Measurements from ENCODE around the gene ADAMTSL3.
A peak's percentile ranks its signal among the peaks of the same experiment; 100 is the strongest.

The ADAMTSL3 gene

DNA sequence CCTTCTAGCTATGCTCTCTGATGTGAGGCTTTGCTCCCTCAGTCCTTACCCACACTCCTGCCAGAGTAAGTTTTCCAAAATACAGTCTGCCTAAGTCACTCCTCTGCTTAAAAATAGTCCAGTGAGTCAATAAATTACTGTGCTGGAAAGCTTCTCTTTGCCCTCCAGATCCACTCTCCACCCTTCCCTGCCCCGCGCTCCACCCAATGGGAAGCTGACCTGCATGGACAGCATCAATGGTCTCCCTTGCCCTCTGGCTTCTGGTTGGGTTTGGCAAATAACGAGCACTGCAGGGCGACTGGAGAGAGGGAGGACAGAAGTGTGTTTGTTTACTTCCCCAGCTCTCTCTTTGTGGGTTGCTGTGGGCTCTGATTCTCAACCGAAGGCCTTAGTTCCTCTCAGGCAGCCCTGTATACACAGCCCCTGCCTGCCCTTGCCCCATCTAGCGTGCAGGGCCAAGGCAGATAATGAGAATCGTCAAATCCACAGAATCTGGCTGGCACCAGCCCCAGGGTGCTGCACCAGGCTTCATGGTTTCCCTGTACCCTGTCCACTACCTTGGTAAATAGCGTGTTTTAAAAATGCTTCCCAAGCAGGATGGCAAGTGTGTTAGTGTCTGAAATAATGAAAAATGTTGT is 110.4 kb downstream of the ADAMTSL3 start:
- DNase-seq: no peak

- DNase-seq: no peak
Observed at GRCh38 chr15:83766339-83766738, 112.4 kb downstream of the ADAMTSL3 start.

GRCh38 chr15:83767741-83768140 is 113.8 kb downstream of the ADAMTSL3 start:
- DNase-seq: no peak

DNA sequence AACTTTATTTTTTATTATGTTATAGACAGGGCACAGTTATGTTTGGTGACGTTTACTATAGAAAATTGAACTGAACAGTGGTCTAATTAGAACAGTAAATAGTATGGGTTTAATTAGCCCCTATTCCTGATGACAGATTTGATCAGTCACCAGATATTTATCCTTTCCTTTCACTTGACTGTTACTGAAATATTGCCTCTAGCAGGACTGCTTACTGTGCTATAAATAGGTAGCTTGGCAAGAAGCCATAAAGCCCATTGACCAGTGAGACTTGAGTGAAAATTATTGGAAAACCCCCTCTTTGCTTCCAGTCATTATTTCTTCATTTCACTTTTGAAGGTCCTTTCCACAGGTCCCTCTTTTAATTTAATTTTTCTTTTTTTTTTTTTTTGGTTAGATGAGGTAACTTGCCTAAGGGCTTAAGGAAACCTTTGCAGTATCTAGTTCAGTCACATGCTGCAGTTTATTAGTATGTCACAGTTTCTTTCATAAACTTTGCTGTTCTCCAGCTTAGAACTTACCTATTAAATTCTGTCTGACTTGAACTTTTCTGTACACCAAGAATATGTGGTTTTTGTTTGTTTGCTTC is 115.6 kb downstream of the ADAMTSL3 start:
- peak; percentile 13 for DNase-seq

DNA sequence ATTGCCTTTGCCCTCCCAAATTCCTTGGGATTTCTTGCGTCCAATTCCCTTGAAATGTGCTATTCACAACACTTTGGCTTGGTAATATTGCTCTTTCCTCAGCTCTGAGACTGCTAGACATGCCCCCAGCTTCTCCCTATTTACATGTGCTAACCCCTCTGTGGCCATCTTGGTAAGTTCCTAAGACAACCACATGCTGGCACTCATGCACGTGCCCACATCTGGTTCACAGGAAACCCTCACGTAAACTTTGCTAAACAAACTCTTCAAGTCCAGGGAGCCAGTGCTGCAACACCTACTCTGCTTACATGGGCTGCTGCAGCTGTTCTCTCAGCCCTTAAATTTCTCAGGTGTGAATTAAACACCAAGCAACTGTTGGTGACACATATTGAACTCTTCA is 121.8 kb downstream of the ADAMTSL3 start:
- DNase-seq: no peak

GRCh38 chr15:83776986-83777385 is 123.1 kb downstream of the ADAMTSL3 start:
- no peak for DNase-seq

DNA sequence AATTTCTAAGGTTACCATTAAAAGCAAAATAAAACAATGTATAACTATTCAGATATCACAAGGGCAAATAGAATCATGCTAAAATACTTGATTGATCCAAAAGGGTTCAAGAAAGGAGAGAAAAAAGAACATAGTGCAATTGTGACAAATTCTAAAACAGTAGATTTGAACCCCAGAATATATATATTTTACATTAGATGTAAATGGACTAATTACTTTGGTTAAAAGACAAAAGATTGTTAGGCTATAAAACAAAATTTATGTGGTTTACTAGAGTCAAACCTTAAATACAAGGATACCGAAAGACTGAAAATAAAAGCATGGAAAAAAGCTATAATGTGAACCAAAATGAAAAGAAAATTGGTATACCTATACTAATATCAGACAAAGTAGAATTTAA is 129.3 kb downstream of the ADAMTSL3 start:
- no peak for DNase-seq

DNA sequence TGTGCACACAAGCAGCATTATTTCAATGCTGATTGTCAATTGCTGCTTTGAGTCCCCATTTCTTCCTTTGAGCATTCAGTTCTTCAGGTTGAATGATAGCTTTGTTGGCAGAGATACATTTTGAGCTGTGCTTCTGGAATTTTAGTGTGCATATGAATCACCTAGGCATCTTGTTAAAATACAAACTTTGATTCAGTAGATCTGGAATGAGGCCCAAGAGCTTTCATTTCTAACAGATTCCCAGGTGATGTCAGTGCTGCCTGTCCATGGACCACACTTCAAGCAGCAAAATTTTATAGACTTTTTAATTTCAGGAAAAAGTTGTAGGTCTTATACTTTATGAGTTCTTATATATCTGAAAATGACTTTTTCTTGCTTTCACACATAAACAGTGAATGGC is 131.1 kb downstream of the ADAMTSL3 start:
- DNase-seq: no peak

GRCh38 chr15:83786336-83786735 is 132.4 kb downstream of the ADAMTSL3 start:
- DNase-seq: no peak

GRCh38 chr15:83793069-83793468 is 139.1 kb downstream of the ADAMTSL3 start:
- DNase-seq: no peak

- no peak for DNase-seq
Observed at GRCh38 chr15:83794209-83794608, 140.3 kb downstream of the ADAMTSL3 start.

DNA sequence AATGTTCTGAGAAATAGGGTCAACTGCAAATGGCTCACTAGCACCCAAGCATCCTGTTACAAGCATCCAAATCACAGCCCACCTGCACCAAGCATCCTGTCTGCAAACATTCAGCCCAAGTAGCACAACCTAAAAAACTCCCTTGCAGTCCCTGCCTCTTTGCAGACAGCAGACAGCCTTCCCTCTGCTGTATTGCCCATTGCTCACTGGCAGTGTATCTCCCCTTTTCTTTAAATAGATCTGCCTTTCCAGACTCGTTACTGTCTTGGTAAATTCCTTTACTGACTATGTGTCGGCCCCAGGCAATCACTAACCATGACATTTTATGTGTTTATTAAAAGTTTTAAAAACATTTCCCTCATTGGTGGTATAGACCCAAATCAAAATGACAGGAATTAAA is 155.4 kb downstream of the ADAMTSL3 start:
- no peak for DNase-seq

DNA sequence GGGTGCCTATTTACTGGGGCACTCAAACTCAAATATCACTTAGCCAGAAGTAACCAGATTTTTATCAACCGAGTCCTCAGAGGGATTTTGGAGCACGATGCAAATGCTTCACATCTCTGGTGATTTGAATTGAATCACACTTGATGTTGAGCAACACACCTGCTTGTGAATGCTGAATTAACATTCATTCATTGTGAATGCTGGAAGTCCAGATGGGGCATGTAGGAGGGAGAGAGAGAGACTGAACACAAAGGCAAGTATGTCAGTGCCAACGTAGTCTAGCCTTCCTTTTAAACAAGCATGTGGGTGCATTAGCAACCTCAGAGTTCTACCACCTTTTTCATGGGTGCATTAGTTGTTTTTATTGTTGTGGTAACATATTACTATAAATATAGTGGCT is 156.2 kb downstream of the ADAMTSL3 start:
- no peak for DNase-seq

DNA sequence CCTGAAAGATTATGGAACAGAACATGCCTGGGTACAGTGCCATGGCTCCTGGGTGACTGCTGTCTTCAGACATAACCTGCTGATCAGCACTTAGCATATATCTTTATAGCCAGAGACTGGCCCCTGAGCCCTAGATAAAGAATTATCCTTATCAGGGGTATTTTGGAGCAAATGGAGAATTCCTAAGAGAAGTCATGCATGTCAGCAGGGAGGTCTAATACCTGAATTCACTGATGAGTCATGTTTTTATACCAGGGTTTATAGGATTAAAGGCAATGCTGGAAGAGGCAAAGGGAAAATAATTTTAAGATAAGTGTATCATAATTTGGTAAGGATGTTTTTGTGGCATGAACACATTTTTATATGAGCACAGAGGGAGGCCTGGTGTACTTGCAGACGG is 159.8 kb downstream of the ADAMTSL3 start:
- no peak for DNase-seq

GRCh38 chr15:83815506-83815905 is 161.6 kb downstream of the ADAMTSL3 start:
- DNase-seq: no peak

GRCh38 chr15:83816124-83816883 is 162.4 kb downstream of the ADAMTSL3 start:
- no peak for DNase-seq

GRCh38 chr15:83818591-83818990 is 164.7 kb downstream of the ADAMTSL3 start:
- no peak for DNase-seq

GRCh38 chr15:83830381-83830780 is 176.5 kb downstream of the ADAMTSL3 start:
- no peak for DNase-seq

DNA sequence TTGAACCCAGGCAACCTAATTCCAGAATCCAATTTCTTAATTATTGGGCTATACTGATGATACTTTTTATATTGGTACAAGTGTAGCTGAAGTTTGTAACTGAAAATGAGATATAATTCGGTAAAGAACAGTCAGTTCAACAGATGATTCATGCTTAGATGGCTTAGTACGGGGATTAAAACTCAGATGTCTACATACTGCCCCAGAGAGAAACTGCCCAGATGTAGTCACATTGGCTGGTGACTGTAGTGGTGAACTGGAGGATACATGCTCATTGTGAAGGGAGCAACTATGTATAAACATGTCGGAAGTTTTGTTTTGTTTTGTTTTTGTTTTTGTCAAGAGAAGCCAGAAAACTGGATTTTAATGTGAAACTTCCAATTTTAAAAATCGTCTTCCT is 179.6 kb downstream of the ADAMTSL3 start:
- no peak for DNase-seq

- no peak for DNase-seq
Observed at GRCh38 chr15:83835479-83835878, 181.6 kb downstream of the ADAMTSL3 start.

DNA sequence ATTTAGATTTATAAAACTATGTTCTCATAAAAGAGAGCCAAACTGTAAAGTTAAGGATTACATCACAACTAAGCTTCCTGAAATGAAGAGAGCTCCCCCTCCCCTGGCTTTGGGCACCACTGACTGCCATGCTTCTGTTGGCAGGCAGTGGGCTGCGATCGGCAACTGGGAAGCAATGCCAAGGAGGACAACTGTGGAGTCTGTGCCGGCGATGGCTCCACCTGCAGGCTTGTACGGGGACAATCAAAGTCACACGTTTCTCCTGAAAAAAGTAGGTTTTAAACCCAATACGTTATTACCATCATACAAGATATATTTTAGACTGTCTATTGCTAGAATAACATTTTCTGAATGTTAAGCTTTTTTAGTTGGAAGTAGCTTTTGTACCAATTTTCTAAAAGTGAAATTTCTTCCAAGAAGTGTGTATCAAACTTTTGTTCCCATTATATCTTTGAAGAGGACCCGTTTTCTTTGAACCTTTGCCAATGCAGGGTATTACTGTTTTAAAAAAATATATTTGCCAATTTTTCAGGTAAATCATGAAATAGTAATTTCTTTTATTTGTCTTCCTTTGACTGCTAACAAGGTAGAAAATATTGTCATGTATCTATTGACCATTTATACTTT is 184.1 kb downstream of the ADAMTSL3 start:
- DNase-seq: peak; percentile 3

- DNase-seq: no peak
Observed at GRCh38 chr15:83838763-83839162, 184.8 kb downstream of the ADAMTSL3 start.

- DNase-seq: no peak
Observed at GRCh38 chr15:83842281-83842680, 188.4 kb downstream of the ADAMTSL3 start.

DNA sequence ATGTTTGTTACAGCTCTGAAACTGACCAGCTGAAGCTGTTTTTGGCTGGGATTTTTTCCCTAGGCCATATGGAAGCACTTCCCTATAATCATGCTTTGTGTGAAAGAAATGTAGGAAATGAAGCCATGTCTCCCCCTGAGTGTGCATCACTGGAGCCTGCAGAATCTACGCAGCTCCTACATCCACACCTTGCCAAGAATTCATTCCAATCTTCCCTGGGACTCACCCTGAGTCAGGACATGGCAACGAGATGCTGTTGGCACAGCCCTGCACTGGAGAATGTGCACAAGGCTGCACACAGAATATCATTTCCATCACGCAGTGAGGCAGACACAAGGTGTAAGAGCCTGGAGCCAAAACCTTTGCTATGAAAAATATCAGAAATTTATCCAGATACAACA is 189.5 kb downstream of the ADAMTSL3 start:
- no peak for DNase-seq

Measured in NCI-H1105 treated with DMSO at 0.1 percent for 48 hours (cell line).